ENCODE data around the gene BCAM.

Gene BCAM

GRCh38 chr19:44819246-44819832 is 10.4 kb downstream of the BCAM start:
- Histone ChIP-seq H3K79me2 (ENCODE audit: control insufficient read depth, insufficient read depth, low read length, poor library complexity) (no peaks in the 10 kb centered on the region), H3K23ac (ENCODE audit: low read length) (no peak overlapping the region), H3K18ac (ENCODE audit: low read length) (no peak overlapping the region), H3K9ac (ENCODE audit: low read length) (no peak overlapping the region), H3K4me2 (ENCODE audit: low read length) (no peak overlapping the region), H4K12ac (ENCODE audit: low read depth, low read length) (no peak overlapping the region), H4K8ac (ENCODE audit: low read depth, low read length) (no peak overlapping the region), H3K27me3 (ENCODE audit: insufficient read depth, low read length) (no peaks in the 10 kb centered on the region), H2BK5ac (ENCODE audit: low read depth, low read length, poor library complexity) (no peak overlapping the region), H2AK5ac (ENCODE audit: low read length) (no peak overlapping the region), H3K4me1 (ENCODE audit: control insufficient read depth in 1 of 2, insufficient read depth in 2 of 2, low read length in 2 of 2) (no peaks in the 10 kb centered on the region), H3K14ac (ENCODE audit: low read length) (no peak overlapping the region), H3K27ac (ENCODE audit: low read depth, low read length) (no peak overlapping the region), H3K79me1 (ENCODE audit: low read length) (no peaks in the 10 kb centered on the region), H3K9me3 (ENCODE audit: insufficient read depth, low read depth, low read length) (no peaks in the 10 kb centered on the region), H2BK12ac (ENCODE audit: low read length) (no peak overlapping the region), H3K36me3 (ENCODE audit: control insufficient read depth in 1 of 2, insufficient read depth in 2 of 2, low read length in 2 of 2) (peaks cover 0 to 3% of the 10 kb centered on the region in 2 experiments), H4K91ac (ENCODE audit: low read depth, low read length) (no peak overlapping the region), H2AFZ (ENCODE audit: insufficient read depth, low read length, poor library complexity) (no peak overlapping the region), H2BK120ac (ENCODE audit: insufficient read depth, low read length, poor library complexity) (no peak overlapping the region), H3K4me3 (ENCODE audit: low read depth, low read length) (no peak overlapping the region), H3K4ac (ENCODE audit: low read depth, low read length) (no peak overlapping the region)
- WGBS (ENCODE audit: extremely low coverage, insufficient coverage, insufficient read length) = no CpG with 5 or more reads among the region's 28 CpGs
- no peak for DNase-seq

- Histone ChIP-seq H2BK120ac (ENCODE audit: insufficient read depth, low read length, poor library complexity) (no peak overlapping the region), H3K4me2 (ENCODE audit: low read length) (no peak overlapping the region), H2BK5ac (ENCODE audit: low read depth, low read length, poor library complexity) (no peak overlapping the region), H4K12ac (ENCODE audit: low read depth, low read length) (no peak overlapping the region), H3K9me3 (ENCODE audit: insufficient read depth, low read depth, low read length) (no peaks in the 10 kb centered on the region), H4K91ac (ENCODE audit: low read depth, low read length) (no peak overlapping the region), H2AFZ (ENCODE audit: insufficient read depth, low read length, poor library complexity) (no peak overlapping the region), H3K4me1 (ENCODE audit: control insufficient read depth in 1 of 2, insufficient read depth in 2 of 2, low read length in 2 of 2) (no peaks in the 10 kb centered on the region), H3K27me3 (ENCODE audit: insufficient read depth, low read length) (no peaks in the 10 kb centered on the region), H3K79me1 (ENCODE audit: low read length) (no peaks in the 10 kb centered on the region), H2AK5ac (ENCODE audit: low read length) (no peak overlapping the region), H3K4ac (ENCODE audit: low read depth, low read length) (no peak overlapping the region), H4K8ac (ENCODE audit: low read depth, low read length) (no peak overlapping the region), H2BK12ac (ENCODE audit: low read length) (no peak overlapping the region), H3K79me2 (ENCODE audit: control insufficient read depth, insufficient read depth, low read length, poor library complexity) (no peaks in the 10 kb centered on the region), H3K36me3 (ENCODE audit: control insufficient read depth in 1 of 2, insufficient read depth in 2 of 2, low read length in 2 of 2) (no peaks in the 10 kb centered on the region), H3K27ac (ENCODE audit: low read depth, low read length) (no peak overlapping the region), H3K14ac (ENCODE audit: low read length) (no peak overlapping the region), H3K4me3 (ENCODE audit: low read depth, low read length) (no peak overlapping the region), H3K18ac (ENCODE audit: low read length) (no peak overlapping the region), H3K9ac (ENCODE audit: low read length) (no peak overlapping the region), H3K23ac (ENCODE audit: low read length) (no peak overlapping the region)
- WGBS (ENCODE audit: extremely low coverage, insufficient coverage, insufficient read length) = no CpG with 5 or more reads among the region's 35 CpGs
- DNase-seq = no peak
Observed at GRCh38 chr19:44820648-44821609, 12.0 kb downstream of the BCAM start.

- Histone ChIP-seq H3K27ac (ENCODE audit: low read depth, low read length) (no peak overlapping the region), H3K79me1 (ENCODE audit: low read length) (no peaks in the 10 kb centered on the region), H4K91ac (ENCODE audit: low read depth, low read length) (no peak overlapping the region), H2BK5ac (ENCODE audit: low read depth, low read length, poor library complexity) (no peak overlapping the region), H3K36me3 (ENCODE audit: control insufficient read depth in 1 of 2, insufficient read depth in 2 of 2, low read length in 2 of 2) (no peaks in the 10 kb centered on the region), H3K18ac (ENCODE audit: low read length) (no peak overlapping the region), H3K4ac (ENCODE audit: low read depth, low read length) (no peak overlapping the region), H3K79me2 (ENCODE audit: control insufficient read depth, insufficient read depth, low read length, poor library complexity) (no peaks in the 10 kb centered on the region), H3K9me3 (ENCODE audit: insufficient read depth, low read depth, low read length) (no peaks in the 10 kb centered on the region), H3K9ac (ENCODE audit: low read length) (no peak overlapping the region), H3K4me1 (ENCODE audit: control insufficient read depth in 1 of 2, insufficient read depth in 2 of 2, low read length in 2 of 2) (no peaks in the 10 kb centered on the region), H4K8ac (ENCODE audit: low read depth, low read length) (no peak overlapping the region), H4K12ac (ENCODE audit: low read depth, low read length) (no peak overlapping the region), H3K14ac (ENCODE audit: low read length) (no peak overlapping the region), H3K4me3 (ENCODE audit: low read depth, low read length) (no peak overlapping the region), H2AFZ (ENCODE audit: insufficient read depth, low read length, poor library complexity) (no peak overlapping the region), H2BK120ac (ENCODE audit: insufficient read depth, low read length, poor library complexity) (no peak overlapping the region), H3K23ac (ENCODE audit: low read length) (no peak overlapping the region), H2BK12ac (ENCODE audit: low read length) (no peak overlapping the region), H3K4me2 (ENCODE audit: low read length) (no peak overlapping the region), H3K27me3 (ENCODE audit: insufficient read depth, low read length) (no peaks in the 10 kb centered on the region), H2AK5ac (ENCODE audit: low read length) (no peak overlapping the region)
- no CpG with 5 or more reads among the region's 11 CpGs for WGBS (ENCODE audit: extremely low coverage, insufficient coverage, insufficient read length)
- no peak for DNase-seq
Observed at GRCh38 chr19:44822177-44822576, 13.3 kb downstream of the BCAM start.

GRCh38 chr19:44822670-44823372 is 13.9 kb downstream of the BCAM start:
- H3K36me3 ChIP-seq (ENCODE audit: control insufficient read depth in 1 of 2, insufficient read depth in 2 of 2, low read length in 2 of 2) = no peaks in the 10 kb centered on the region

More at GRCh38 chr19:44822670-44823372, 13.9 kb downstream of the BCAM start:
- Histone ChIP-seq H3K23ac (ENCODE audit: low read length) (no peak overlapping the region), H4K8ac (ENCODE audit: low read depth, low read length) (no peak overlapping the region), H4K91ac (ENCODE audit: low read depth, low read length) (no peak overlapping the region), H2AFZ (ENCODE audit: insufficient read depth, low read length, poor library complexity) (no peak overlapping the region), H3K79me1 (ENCODE audit: low read length) (no peaks in the 10 kb centered on the region), H3K9me3 (ENCODE audit: insufficient read depth, low read depth, low read length) (no peaks in the 10 kb centered on the region), H2AK5ac (ENCODE audit: low read length) (no peak overlapping the region), H3K9ac (ENCODE audit: low read length) (no peak overlapping the region), H2BK120ac (ENCODE audit: insufficient read depth, low read length, poor library complexity) (no peak overlapping the region), H3K18ac (ENCODE audit: low read length) (no peak overlapping the region), H3K27me3 (ENCODE audit: insufficient read depth, low read length) (no peaks in the 10 kb centered on the region), H2BK5ac (ENCODE audit: low read depth, low read length, poor library complexity) (no peak overlapping the region), H4K12ac (ENCODE audit: low read depth, low read length) (no peak overlapping the region), H3K4ac (ENCODE audit: low read depth, low read length) (no peak overlapping the region), H3K27ac (ENCODE audit: low read depth, low read length) (no peak overlapping the region), H3K79me2 (ENCODE audit: control insufficient read depth, insufficient read depth, low read length, poor library complexity) (no peaks in the 10 kb centered on the region), H3K4me1 (ENCODE audit: control insufficient read depth in 1 of 2, insufficient read depth in 2 of 2, low read length in 2 of 2) (no peaks in the 10 kb centered on the region), H3K14ac (ENCODE audit: low read length) (no peak overlapping the region), H3K4me2 (ENCODE audit: low read length) (no peak overlapping the region), H3K4me3 (ENCODE audit: low read depth, low read length) (no peak overlapping the region), H2BK12ac (ENCODE audit: low read length) (no peak overlapping the region)
- no CpG with 5 or more reads among the region's 10 CpGs for WGBS (ENCODE audit: extremely low coverage, insufficient coverage, insufficient read length)
- no peak for DNase-seq
